Activated T-helper 1 cell treated with anti-CD3 and anti-CD28 coated beads, Interleukin-12 subunit alpha, Interleukin-12 subunit beta, Interleukin-2, Interleukin-4 antibody, amounts not matched to agents 30 ng/mL and 10 ng/mL and 1 ng/mL, durations not matched to agents 14 hours and 24 hours and 36 hours (primary cell): ENCODE results near the gene IKZF3. TPM values are rescaled to one million over a fixed set of nuclear protein-coding genes. Genes with fewer than 3 reads are reported as not detected.
"Not testable (repeated sequence)": the region's sequence is repeated elsewhere in the genome, so short reads cannot be mapped to it uniquely, and the experiment has no call there.

Source experiments
- DNase-seq: peaks from one replicate; pipeline ENCODE4 v3.0.0; 2021; ENCODE audit warnings: low spot score
- H3K27ac Mint-ChIP-seq: one replicate; pipeline ENCODE4 v1.8.0; 2021; ENCODE audit warnings: mild to moderate bottlenecking, mixed read lengths
- H3K27me3 Mint-ChIP-seq: one replicate; pipeline ENCODE4 v1.8.0; 2022; ENCODE audit warnings: mild to moderate bottlenecking, moderate library complexity, mixed read lengths; ENCODE audit not compliant: insufficient read depth
- H3K36me3 Mint-ChIP-seq: one replicate; pipeline ENCODE4 v1.8.0; 2021; ENCODE audit warnings: low read depth, mixed read lengths
- H3K4me1 Mint-ChIP-seq: one replicate; pipeline ENCODE4 v1.8.0; 2021; ENCODE audit warnings: low read depth, mixed read lengths
- H3K4me3 Mint-ChIP-seq: one replicate; pipeline ENCODE4 v1.8.0; 2021; ENCODE audit warnings: mild to moderate bottlenecking, moderate library complexity, mixed read lengths
- H3K9me3 Mint-ChIP-seq: one replicate; pipeline ENCODE4 v1.8.0; 2021; ENCODE audit warnings: mixed read lengths
- intact Hi-C: fragments of 100-400 bp; cut with micrococcal nuclease; formaldehyde crosslinking; loops from one replicate; pipeline ENCODE4 v1.15.1; 2024
- total RNA-seq: library from RNA; stranded (reverse); gene quantifications from 2 replicates; pipeline ENCODE4 v1.2.3, GENCODE V29; 2022

Gene IKZF3
- 22.8 and 25.1 TPM in 2 replicates for total RNA-seq

DNA sequence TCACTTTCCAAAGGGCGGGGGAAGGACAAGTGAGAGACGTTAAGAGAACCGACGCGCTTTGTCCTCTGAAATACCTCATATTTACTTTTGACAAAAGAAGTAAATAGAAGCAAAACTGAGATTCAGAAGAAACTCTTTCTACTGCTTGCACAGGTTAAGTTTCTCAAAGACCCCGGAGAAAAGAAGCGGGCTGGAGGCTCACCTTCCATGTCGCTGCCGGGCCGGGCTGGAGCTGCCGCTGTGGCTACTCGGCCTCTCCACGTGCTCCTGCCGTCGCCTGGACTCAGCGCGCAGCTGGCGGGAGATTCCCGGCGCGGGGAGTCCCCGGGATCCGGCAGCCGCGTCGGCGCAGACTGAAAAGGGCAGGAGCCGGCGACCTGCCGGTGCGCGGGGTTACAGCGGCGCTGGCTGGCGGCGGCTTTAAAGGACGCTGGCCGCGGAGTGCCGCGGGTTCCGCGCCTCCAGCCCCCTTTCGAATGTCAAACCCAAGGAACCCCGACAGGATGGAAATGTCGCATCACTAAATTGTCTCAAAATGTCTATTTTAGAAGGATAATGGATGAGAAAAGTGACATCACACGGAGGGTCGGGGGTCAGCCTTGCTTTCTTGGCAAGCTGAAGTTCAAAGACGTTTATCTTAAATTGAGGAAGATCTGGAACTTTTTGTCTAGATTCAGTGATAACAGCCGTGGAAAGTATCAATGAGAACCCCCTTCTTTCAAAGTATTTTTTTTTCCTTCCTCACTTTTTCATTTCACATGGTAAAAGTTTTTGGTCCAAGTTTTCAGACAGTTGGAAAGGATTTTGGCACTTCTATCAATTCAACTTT is at the start of gene IKZF3:
Gene IKZF3 (minus strand): TSS at position 395 of the 829 bp plus-strand sequence. CDS start 186 bp downstream, at position 209.
- Mint-ChIP-seq H3K4me3 (peak within 1 kb of the TSS; percentile 91), H3K27me3 (peaks cover 5% of the 10 kb centered on the region), H3K9me3 (peaks cover 6% of the 10 kb centered on the region), H3K4me1 (peaks cover 63% of the 10 kb centered on the region), H3K27ac (peak within 1 kb of the TSS; percentile 73), H3K36me3 (peaks cover 12% of the 10 kb centered on the region)
- peak; percentile 79 for DNase-seq
- intact Hi-C loops: loop anchor here (1.0 to 5.0 kb wide), 7 partner anchors 21 to 227 kb away; partner anchors contain the start of genes MIEN1, PGAP3 and STARD3

DNA sequence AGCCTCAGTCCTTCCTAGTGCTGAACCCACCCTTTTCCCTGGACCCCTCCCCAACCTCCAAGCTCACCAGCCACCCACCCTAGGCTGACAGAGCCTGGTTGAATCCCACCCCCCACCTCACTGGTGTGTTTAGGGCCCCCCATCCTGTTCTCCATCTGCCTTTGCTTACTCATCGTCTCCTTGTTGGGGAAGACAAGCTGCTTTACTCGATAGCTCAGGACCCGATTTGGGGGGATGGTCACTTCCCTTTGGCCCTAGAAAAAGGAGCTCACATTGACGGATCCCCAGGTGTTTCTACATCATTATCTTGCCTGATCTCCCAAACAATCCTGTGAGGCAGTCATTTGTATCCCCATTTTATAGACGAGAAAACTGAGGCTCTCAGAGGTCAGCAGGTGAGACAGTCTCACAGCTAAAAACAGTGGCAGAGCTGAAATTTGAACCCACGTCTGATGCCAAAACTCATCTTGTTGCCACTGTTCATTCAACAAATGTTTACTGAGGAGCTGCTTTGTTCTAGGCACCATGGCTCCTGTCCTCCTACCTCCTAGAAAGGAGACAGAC is 44.8 kb upstream of the IKZF3 start:
- intact Hi-C loops: no loop called here
- H3K4me1 Mint-ChIP-seq: peaks cover 35% of the 10 kb centered on the region
- H3K27ac Mint-ChIP-seq: no peak overlapping the region
- H3K36me3 Mint-ChIP-seq: peaks cover 64% of the 10 kb centered on the region
- H3K4me3 Mint-ChIP-seq: no peak overlapping the region
- H3K27me3 Mint-ChIP-seq: no peaks in the 10 kb centered on the region
- DNase-seq: no peak
- H3K9me3 Mint-ChIP-seq: no peaks in the 10 kb centered on the region

- intact Hi-C loops: loop anchor here (5.0 kb wide), 1 partner anchor 38 kb away; the partner anchor contains the start of gene ZPBP2
- peaks cover 52% of the 10 kb centered on the region for H3K36me3 Mint-ChIP-seq
- H3K4me1 Mint-ChIP-seq: peaks cover 45% of the 10 kb centered on the region
- no peaks in the 10 kb centered on the region for H3K27me3 Mint-ChIP-seq
- H3K9me3 Mint-ChIP-seq: no peaks in the 10 kb centered on the region
- H3K27ac Mint-ChIP-seq: peak overlapping the region; percentile 33
- DNase-seq: no peak
- no peak overlapping the region for H3K4me3 Mint-ChIP-seq
Observed at GRCh38 chr17:39904990-39905288, 40.8 kb upstream of the IKZF3 start.

DNA sequence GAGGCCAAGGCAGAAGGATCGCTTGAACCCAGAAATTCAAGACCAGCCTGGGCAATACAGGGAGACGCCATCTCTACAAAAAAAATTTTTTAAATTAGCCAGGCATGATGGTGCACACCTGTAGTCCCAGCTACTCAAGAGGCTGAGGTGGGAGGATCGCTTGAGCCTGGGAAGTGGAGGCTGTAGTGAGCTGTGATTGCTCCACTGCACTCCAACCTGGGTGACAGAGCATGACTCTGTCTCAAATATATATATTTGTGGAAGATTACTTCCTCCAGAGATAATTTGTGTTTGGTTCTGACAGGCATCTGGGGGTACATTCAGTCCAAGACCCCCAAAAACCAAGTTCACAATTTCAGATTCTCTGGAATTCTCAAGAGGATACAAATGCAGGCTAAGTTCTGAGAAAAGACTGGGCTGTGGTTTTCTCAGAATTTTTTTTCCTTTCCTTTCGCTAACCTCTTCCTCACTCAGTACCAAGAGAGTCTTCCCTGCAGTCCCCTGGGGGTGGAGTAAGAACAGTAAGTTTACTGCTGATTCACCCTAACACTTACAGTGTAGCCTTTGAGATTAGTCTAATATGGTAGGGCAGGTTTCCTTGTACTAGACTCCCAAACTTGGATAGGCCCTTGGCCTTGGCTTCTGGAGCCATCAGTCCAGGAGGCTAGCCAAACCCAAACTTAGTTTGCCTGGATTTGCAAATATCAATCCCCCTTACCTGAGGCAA is 39.2 kb upstream of the IKZF3 start:
- peak overlapping the region; percentile 55 for H3K27ac Mint-ChIP-seq
- peaks cover 51% of the 10 kb centered on the region for H3K36me3 Mint-ChIP-seq
- no peaks in the 10 kb centered on the region for H3K9me3 Mint-ChIP-seq
- intact Hi-C loops: loop anchor here (1.0 to 5.0 kb wide), 2 partner anchors 23 to 36 kb away; partner anchors contain the start of gene ZPBP2
- peaks cover 49% of the 10 kb centered on the region for H3K4me1 Mint-ChIP-seq
- peak overlapping the region; percentile 62 for H3K4me3 Mint-ChIP-seq
- DNase-seq: peak; percentile 40
- H3K27me3 Mint-ChIP-seq: no peaks in the 10 kb centered on the region

GRCh38 chr17:39902027-39902426 is 37.9 kb upstream of the IKZF3 start:
- intact Hi-C loops: loop anchor here (5.0 kb wide), 1 partner anchor 35 kb away; the partner anchor contains the start of gene ZPBP2
- not testable (repeated sequence) for H3K9me3 Mint-ChIP-seq, H3K4me3 Mint-ChIP-seq, H3K27me3 Mint-ChIP-seq, DNase-seq, H3K27ac Mint-ChIP-seq
- peaks cover 47% of the 10 kb centered on the region for H3K4me1 Mint-ChIP-seq
- H3K36me3 Mint-ChIP-seq: peaks cover 44% of the 10 kb centered on the region

DNA sequence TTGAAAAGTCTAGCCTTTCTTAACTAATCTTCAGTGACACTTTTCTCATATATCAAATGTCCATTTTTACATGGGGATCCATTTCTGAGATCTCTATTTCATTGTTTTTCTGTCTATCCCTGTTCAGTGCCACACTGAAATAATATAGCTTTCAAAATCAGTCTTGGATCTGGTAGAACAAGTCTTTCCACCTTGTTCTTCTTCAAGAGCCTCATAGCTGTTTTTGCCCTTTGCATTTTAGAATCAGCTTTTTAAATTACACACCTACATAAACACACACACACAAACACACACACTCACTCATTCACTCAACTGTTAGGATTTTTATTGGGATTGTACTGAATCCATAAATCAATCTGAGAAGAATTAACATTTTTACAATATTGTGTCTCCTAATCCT is 35.1 kb upstream of the IKZF3 start:
- no peak overlapping the region for H3K4me3 Mint-ChIP-seq
- no peaks in the 10 kb centered on the region for H3K27me3 Mint-ChIP-seq
- peaks cover 20% of the 10 kb centered on the region for H3K36me3 Mint-ChIP-seq
- no peak overlapping the region for H3K27ac Mint-ChIP-seq
- DNase-seq: no peak
- peaks cover 26% of the 10 kb centered on the region for H3K4me1 Mint-ChIP-seq
- no peaks in the 10 kb centered on the region for H3K9me3 Mint-ChIP-seq
- intact Hi-C loops: no loop called here

- no peaks in the 10 kb centered on the region for H3K27me3 Mint-ChIP-seq
- no peak overlapping the region for H3K27ac Mint-ChIP-seq
- H3K4me1 Mint-ChIP-seq: peaks cover 16% of the 10 kb centered on the region
- no peak for DNase-seq
- intact Hi-C loops: no loop called here
- H3K36me3 Mint-ChIP-seq: peaks cover 16% of the 10 kb centered on the region
- H3K4me3 Mint-ChIP-seq: no peak overlapping the region
- H3K9me3 Mint-ChIP-seq: no peaks in the 10 kb centered on the region
Observed at GRCh38 chr17:39898088-39898487, 34.0 kb upstream of the IKZF3 start.

GRCh38 chr17:39894681-39895376 is 30.7 kb upstream of the IKZF3 start:
- Mint-ChIP-seq H3K4me3 (no peak overlapping the region), H3K36me3 (peaks cover 9% of the 10 kb centered on the region), H3K4me1 (peaks cover 11% of the 10 kb centered on the region), H3K9me3 (no peaks in the 10 kb centered on the region), H3K27me3 (peaks cover 4% of the 10 kb centered on the region), H3K27ac (peak overlapping the region; percentile 18)
- DNase-seq: no peak
- intact Hi-C loops: no loop called here

GRCh38 chr17:39889200-39889599 is 25.1 kb upstream of the IKZF3 start:
- peaks cover 17% of the 10 kb centered on the region for H3K27me3 Mint-ChIP-seq
- H3K4me1 Mint-ChIP-seq: no peaks in the 10 kb centered on the region
- H3K4me3 Mint-ChIP-seq: no peak overlapping the region
- intact Hi-C loops: no loop called here
- H3K9me3 Mint-ChIP-seq: no peaks in the 10 kb centered on the region
- H3K27ac Mint-ChIP-seq: no peak overlapping the region
- H3K36me3 Mint-ChIP-seq: peaks cover 1% of the 10 kb centered on the region
- no peak for DNase-seq

- Mint-ChIP-seq H3K36me3 (peaks cover 3% of the 10 kb centered on the region), H3K27me3 (peaks cover 17% of the 10 kb centered on the region), H3K4me1 (no peaks in the 10 kb centered on the region), H3K27ac (no peak overlapping the region), H3K4me3 (no peak overlapping the region), H3K9me3 (no peaks in the 10 kb centered on the region)
- intact Hi-C loops: no loop called here
- no peak for DNase-seq
Observed at GRCh38 chr17:39887078-39887477, 23.0 kb upstream of the IKZF3 start.

DNA sequence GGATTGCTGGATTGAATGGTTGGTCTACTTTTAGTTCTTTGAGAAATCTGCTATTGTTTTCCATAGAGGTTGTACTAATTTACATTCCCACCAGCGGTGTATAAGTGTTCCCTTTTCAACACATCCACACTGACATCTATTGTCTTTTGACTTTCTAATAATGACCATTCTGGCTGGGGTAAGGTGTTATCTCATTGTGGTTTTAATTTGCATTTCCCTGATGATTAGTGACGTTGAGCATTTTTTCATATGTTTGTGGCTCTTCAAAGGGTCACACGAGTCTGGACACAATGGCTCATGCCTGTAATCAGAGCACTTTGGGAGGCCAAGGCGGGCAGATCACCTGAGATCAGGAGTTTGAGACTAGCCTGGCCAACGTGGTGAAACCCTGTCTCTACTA is 22.0 kb upstream of the IKZF3 start:
- intact Hi-C loops, DNase-seq: not testable (repeated sequence)

GRCh38 chr17:39872751-39873150 is 8.6 kb upstream of the IKZF3 start:
- no peak for DNase-seq
- no peak overlapping the region for H3K27ac Mint-ChIP-seq
- intact Hi-C loops: no loop called here
- H3K36me3 Mint-ChIP-seq: no peaks in the 10 kb centered on the region
- peaks cover 15% of the 10 kb centered on the region for H3K27me3 Mint-ChIP-seq
- no peak overlapping the region for H3K4me3 Mint-ChIP-seq
- peaks cover 2% of the 10 kb centered on the region for H3K4me1 Mint-ChIP-seq
- H3K9me3 Mint-ChIP-seq: no peaks in the 10 kb centered on the region

More for the DNA sequence above, 22.0 kb upstream of the IKZF3 start:
- H3K4me3 Mint-ChIP-seq, H3K27ac Mint-ChIP-seq, H3K9me3 Mint-ChIP-seq, H3K36me3 Mint-ChIP-seq, H3K4me1 Mint-ChIP-seq: not testable (repeated sequence)
- peaks cover 17% of the 10 kb centered on the region for H3K27me3 Mint-ChIP-seq
